GM12864 (cell line): ENCODE results near the gene FARP1.
"Not testable (repeated sequence)": the region's sequence is repeated elsewhere in the genome, so short reads cannot be mapped to it uniquely, and the experiment has no call there.

ENCODE experiments used
- DNase-seq: peaks from one replicate; pipeline ENCODE4 v3.0.0-alpha.2; 2011; ENCODE audit warnings: low read depth
- H3K4me3 ChIP-seq: 2 replicates; pipeline ENCODE4 v1.5.1; 2011; ENCODE audit warnings: mild to moderate bottlenecking, low read depth, low read length, control low read depth
- CTCF ChIP-seq: IDR thresholded peaks from 2 replicates; pipeline ENCODE4 v1.5.1; 2011; ENCODE audit warnings: low read depth, mild to moderate bottlenecking, moderate library complexity, low read length, control low read depth, inconsistent platforms; ENCODE audit errors: missing control alignments

Gene FARP1

GRCh38 chr13:98368019-98368418 is 225.1 kb downstream of the FARP1 start:
- DNase-seq: no peak
- no peak for TF ChIP-seq CTCF
- no peak overlapping the region for H3K4me3 ChIP-seq

- DNase-seq, H3K4me3 ChIP-seq: not testable (repeated sequence)
Measured at GRCh38 chr13:98369520-98369919, 226.6 kb downstream of the FARP1 start.

- TF ChIP-seq CTCF: no peak
- no peak overlapping the region for H3K4me3 ChIP-seq
- no peak for DNase-seq
Measured at GRCh38 chr13:98370261-98370660, 227.4 kb downstream of the FARP1 start.

GRCh38 chr13:98370806-98371515 is 228.1 kb downstream of the FARP1 start:
- TF ChIP-seq CTCF: no peak
- H3K4me3 ChIP-seq: no peak overlapping the region
- DNase-seq: no peak

- H3K4me3 ChIP-seq: no peak overlapping the region
- DNase-seq: no peak
- TF ChIP-seq CTCF: no peak
Measured at GRCh38 chr13:98371516-98372023, 228.7 kb downstream of the FARP1 start.

GRCh38 chr13:98372876-98373275 is 230.0 kb downstream of the FARP1 start:
- DNase-seq: no peak
- no peak for TF ChIP-seq CTCF

GRCh38 chr13:98374750-98375149 is 231.9 kb downstream of the FARP1 start:
- no peak for DNase-seq
- TF ChIP-seq CTCF: no peak
- H3K4me3 ChIP-seq: no peak overlapping the region

More at GRCh38 chr13:98372876-98373275, 230.0 kb downstream of the FARP1 start:
- H3K4me3 ChIP-seq: no peak overlapping the region
